Endodermal cell (in vitro differentiated cells): ENCODE data around the gene CCP110. TPM values are rescaled to one million over a fixed set of nuclear protein-coding genes. Genes with fewer than 3 reads are reported as not detected.
A peak's percentile ranks its signal among the peaks of the same experiment; 100 is the strongest.

Experiments
- DNase-seq: peaks from one replicate; pipeline ENCODE4 v3.0.0-alpha.2; 2017
- H3K27ac ChIP-seq: 2 replicates; pipeline ENCODE4 v1.5.1; 2013; ENCODE audit warnings: mild to moderate bottlenecking, low read depth, low read length, moderate library complexity
- H3K27me3 ChIP-seq: 2 replicates; pipeline ENCODE4 v1.6.1; 2013; ENCODE audit warnings: mild to moderate bottlenecking, low read length, moderate library complexity; ENCODE audit not compliant: insufficient read depth, control insufficient read depth, poor library complexity, severe bottlenecking
- H3K36me3 ChIP-seq: 2 replicates; pipeline ENCODE4 v1.7.0; 2013; ENCODE audit warnings: mild to moderate bottlenecking, low read length, moderate library complexity; ENCODE audit not compliant: control insufficient read depth, insufficient read depth
- H3K4me1 ChIP-seq: one replicate; pipeline ENCODE4 v1.7.0; 2013; ENCODE audit warnings: low read length; ENCODE audit not compliant: control insufficient read depth, insufficient read depth
- H3K4me3 ChIP-seq: 2 replicates; pipeline ENCODE4 v1.5.1; 2013; ENCODE audit warnings: mild to moderate bottlenecking, low read length, moderate library complexity
- H3K9ac ChIP-seq: 2 replicates; pipeline ENCODE4 v1.6.1; 2013; ENCODE audit warnings: mild to moderate bottlenecking, low read length, moderate library complexity; ENCODE audit not compliant: poor library complexity, severe bottlenecking; ENCODE audit errors: extremely low read depth
- H3K9me3 ChIP-seq: 2 replicates; pipeline ENCODE4 v1.6.1; 2013; ENCODE audit warnings: mild to moderate bottlenecking, low read length, moderate library complexity; ENCODE audit not compliant: control insufficient read depth
- H3K27ac Mint-ChIP-seq: 2 replicates; pipeline ENCODE4 v1.8.0; 2020; ENCODE audit warnings: mixed read lengths
- H3K27me3 Mint-ChIP-seq: 2 replicates; pipeline ENCODE4 v1.8.0; 2021; ENCODE audit warnings: mild to moderate bottlenecking, mixed read lengths; ENCODE audit not compliant: insufficient read depth
- H3K36me3 Mint-ChIP-seq: 2 replicates; pipeline ENCODE4 v1.8.0; 2020; ENCODE audit warnings: low read depth, mixed read lengths
- H3K4me1 Mint-ChIP-seq: 2 replicates; pipeline ENCODE4 v1.8.0; 2020; ENCODE audit warnings: mixed read lengths
- H3K4me3 Mint-ChIP-seq: 2 replicates; pipeline ENCODE4 v1.8.0; 2020; ENCODE audit warnings: mild to moderate bottlenecking, moderate library complexity, mixed read lengths
- H3K9me3 Mint-ChIP-seq: 2 replicates; pipeline ENCODE4 v1.8.0; 2020; ENCODE audit warnings: mild to moderate bottlenecking, mixed read lengths
- CTCF ChIP-seq: fragments of 200-600 bp; sonication (generic); conservative IDR thresholded peaks from 2 replicates; pipeline ENCODE4 v1.5.0; 2021; ENCODE audit warnings: antibody characterized with exemption, mild to moderate bottlenecking
- WGBS, 2 experiments: methylation state at CpG; one replicate each; pipeline versions ENCODE4 v1.1.5 to v1.1.7; 2013; ENCODE audit warnings: missing lambda C conversion rate in 2 of 2, mixed read lengths in 1 of 2; ENCODE audit not compliant: insufficient coverage in 1 of 2, insufficient read length in 1 of 2; 5-methylcytosine and 5-hydroxymethylcytosine counted together
- total RNA-seq, 2 donors: library from RNA; stranded (reverse); fragmentation: NEBNext Ultra II Directional in 1 of 2; extraction: Animal tissue kit (Norgen Biotek cat#: 25700) in 1 of 2; gene quantifications; 2 replicates in 1 of 2; 3 replicates in 1 of 2; pipeline ENCODE4 v1.2.1, GENCODE V29; 2021

The CCP110 gene
- total RNA-seq, 2 donors from 2014 or later = 16.5 to 24.0 TPM

DNA sequence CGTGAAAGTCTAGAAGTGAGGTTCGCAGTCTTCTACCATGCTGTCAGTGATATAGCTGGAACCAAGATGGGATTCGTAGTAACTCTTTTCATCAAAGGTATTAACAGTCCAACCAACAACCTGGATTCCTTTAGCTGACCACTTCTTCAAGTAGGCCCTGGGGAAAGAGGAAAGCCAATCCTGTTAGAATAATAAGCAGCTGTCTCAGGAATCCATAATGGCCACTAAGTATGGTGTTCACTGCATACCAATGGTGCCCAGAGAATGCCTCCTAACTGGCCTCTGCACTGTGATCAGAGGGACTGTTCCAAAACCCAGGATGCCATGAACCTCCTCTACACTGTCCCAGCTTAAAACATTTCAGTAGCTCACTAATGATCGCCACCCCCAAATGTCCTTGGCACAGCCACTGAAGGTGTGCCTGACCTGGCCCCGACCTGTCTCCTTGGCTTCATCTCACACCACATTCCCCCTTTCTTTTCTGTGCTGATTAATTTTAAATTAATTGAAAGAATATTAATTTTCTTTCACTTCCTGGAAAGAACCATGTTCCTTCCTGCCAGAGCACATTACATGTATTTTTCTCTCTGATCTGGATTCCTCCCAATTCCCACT lies 20.2 kb upstream of the CCP110 start:
- H3K4me1 Mint-ChIP-seq = no peaks in the 10 kb centered on the region
- H3K27ac Mint-ChIP-seq = no peak overlapping the region
- no peak for DNase-seq
- Histone ChIP-seq H3K9ac (no peak overlapping the region), H3K4me3 (no peak overlapping the region), H3K36me3 (peaks cover 74% of the 10 kb centered on the region), H3K27ac (no peak overlapping the region), H3K27me3 (no peaks in the 10 kb centered on the region), H3K9me3 (no peaks in the 10 kb centered on the region), H3K4me1 (no peaks in the 10 kb centered on the region)
- no peak for TF ChIP-seq CTCF
- no peaks in the 10 kb centered on the region for H3K9me3 Mint-ChIP-seq
- H3K36me3 Mint-ChIP-seq = peaks cover 74% of the 10 kb centered on the region
- no peaks in the 10 kb centered on the region for H3K27me3 Mint-ChIP-seq
- WGBS, 2 experiments = 92 to 100% methylated on average over 3 to 5 of the region's 5 CpGs
- no peak overlapping the region for H3K4me3 Mint-ChIP-seq

- WGBS, 2 experiments = 83 to 96% methylated on average over 2 to 5 of the region's 5 CpGs
- Histone ChIP-seq H3K27ac (no peak overlapping the region), H3K4me3 (no peak overlapping the region), H3K36me3 (peaks cover 89% of the 10 kb centered on the region), H3K9me3 (no peaks in the 10 kb centered on the region), H3K4me1 (no peaks in the 10 kb centered on the region), H3K9ac (no peak overlapping the region), H3K27me3 (no peaks in the 10 kb centered on the region)
- no peaks in the 10 kb centered on the region for H3K27me3 Mint-ChIP-seq
- H3K9me3 Mint-ChIP-seq = no peaks in the 10 kb centered on the region
- peak overlapping the region; percentile 41 for H3K27ac Mint-ChIP-seq
- DNase-seq = no peak
- no peak overlapping the region for H3K4me3 Mint-ChIP-seq
- TF ChIP-seq CTCF = no peak
- no peaks in the 10 kb centered on the region for H3K4me1 Mint-ChIP-seq
- H3K36me3 Mint-ChIP-seq = peaks cover 75% of the 10 kb centered on the region
Measured at GRCh38 chr16:19505600-19506303, 18.0 kb upstream of the CCP110 start.

- Histone ChIP-seq H3K4me3 (no peak overlapping the region), H3K27me3 (no peaks in the 10 kb centered on the region), H3K27ac (no peak overlapping the region), H3K9me3 (no peaks in the 10 kb centered on the region), H3K4me1 (no peaks in the 10 kb centered on the region), H3K9ac (no peak overlapping the region), H3K36me3 (peaks cover 89% of the 10 kb centered on the region)
- TF ChIP-seq CTCF = no peak
- Mint-ChIP-seq H3K4me1 (no peaks in the 10 kb centered on the region), H3K27me3 (no peaks in the 10 kb centered on the region), H3K4me3 (no peak overlapping the region), H3K27ac (no peak overlapping the region), H3K36me3 (peaks cover 76% of the 10 kb centered on the region), H3K9me3 (no peaks in the 10 kb centered on the region)
- no peak for DNase-seq
- WGBS, 2 experiments = 99 to 100% methylated on average over 3 of the region's 4 CpGs
Measured at GRCh38 chr16:19506965-19507364, 16.8 kb upstream of the CCP110 start.
